A673 (cell line): ENCODE results near the gene TMED5.

ENCODE experiments used
- EZH2 ChIP-seq: fragments of 200-600 bp; sonication (generic); IDR thresholded peaks from 2 replicates; pipeline ENCODE4 v1.6.1; 2017; ENCODE audit warnings: borderline replicate concordance, low read depth, mild to moderate bottlenecking, mixed read lengths, antibody characterized with exemption, low read length; ENCODE audit not compliant: poor library complexity, severe bottlenecking
- TF ChIP-seq, protein P1 (sequence below): fragments of 300-800, 200-600 bp; sonication (generic); conservative IDR thresholded peaks from 2 replicates; pipeline ENCODE4 v1.5.1; 2017; ENCODE audit warnings: low read depth, mild to moderate bottlenecking, antibody characterized with exemption, low read length, moderate library complexity, mixed read lengths

GRCh38 chr1:93219443-93219842, 39.2 kb upstream of the TMED5 start:
- TF ChIP-seq, protein P1, sequence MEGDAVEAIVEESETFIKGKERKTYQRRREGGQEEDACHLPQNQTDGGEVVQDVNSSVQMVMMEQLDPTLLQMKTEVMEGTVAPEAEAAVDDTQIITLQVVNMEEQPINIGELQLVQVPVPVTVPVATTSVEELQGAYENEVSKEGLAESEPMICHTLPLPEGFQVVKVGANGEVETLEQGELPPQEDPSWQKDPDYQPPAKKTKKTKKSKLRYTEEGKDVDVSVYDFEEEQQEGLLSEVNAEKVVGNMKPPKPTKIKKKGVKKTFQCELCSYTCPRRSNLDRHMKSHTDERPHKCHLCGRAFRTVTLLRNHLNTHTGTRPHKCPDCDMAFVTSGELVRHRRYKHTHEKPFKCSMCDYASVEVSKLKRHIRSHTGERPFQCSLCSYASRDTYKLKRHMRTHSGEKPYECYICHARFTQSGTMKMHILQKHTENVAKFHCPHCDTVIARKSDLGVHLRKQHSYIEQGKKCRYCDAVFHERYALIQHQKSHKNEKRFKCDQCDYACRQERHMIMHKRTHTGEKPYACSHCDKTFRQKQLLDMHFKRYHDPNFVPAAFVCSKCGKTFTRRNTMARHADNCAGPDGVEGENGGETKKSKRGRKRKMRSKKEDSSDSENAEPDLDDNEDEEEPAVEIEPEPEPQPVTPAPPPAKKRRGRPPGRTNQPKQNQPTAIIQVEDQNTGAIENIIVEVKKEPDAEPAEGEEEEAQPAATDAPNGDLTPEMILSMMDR = no peak
- no peak for TF ChIP-seq EZH2
